ENCODE measurements around the gene SLC25A45. TPM values are rescaled to one million over a fixed set of nuclear protein-coding genes. Genes with fewer than 3 reads are reported as not detected.

Gene SLC25A45
- total RNA-seq, 1 experiment from 2014 or later: 8.5 TPM

- peaks cover 95% of the 10 kb centered on the region for H3K36me3 Mint-ChIP-seq (ENCODE audit: insufficient read depth, unreplicated experiment)
- CTCF ChIA-PET: no interaction called here
- Histone ChIP-seq H3K4me1 (peaks cover 20% of the 10 kb centered on the region), H3K9me3 (no peaks in the 10 kb centered on the region), H3K36me3 (ENCODE audit: control insufficient read depth, insufficient read depth, low read length) (peaks cover 9% of the 10 kb centered on the region), H3K4me3 (ENCODE audit: low read depth, low read length) (no peak overlapping the region), H3K27me3 (replicated peaks; ENCODE audit: control insufficient read depth, insufficient read depth, low read length) (no peaks in the 10 kb centered on the region)
- no TSS peak for BruUV-seq (replicated peaks)
- peak overlapping the region; percentile 92 for H3K4me3 Mint-ChIP-seq (ENCODE audit: unreplicated experiment)
- no peaks in the 10 kb centered on the region for H3K9me3 Mint-ChIP-seq (ENCODE audit: unreplicated experiment)
- DNase-seq: no peak
- peak overlapping the region; percentile 95 for H3K27ac Mint-ChIP-seq (ENCODE audit: unreplicated experiment)
- intact Hi-C loops (cut with micrococcal nuclease; ENCODE audit: unreplicated experiment): no loop called here
- peaks cover 66% of the 10 kb centered on the region for H3K4me1 Mint-ChIP-seq (ENCODE audit: low read depth, unreplicated experiment)
- POLR2A ChIA-PET: interaction anchor here (0.6 to 1.1 kb wide), 3 partner anchors 9 to 75 kb away, joined by 3 to 4 read pairs (median 3); no protein-coding TSS in a partner anchor
- TF ChIP-seq CTCF (IDR thresholded peaks at IDR 0.05; ENCODE audit: insufficient read depth in 1 of 2, low read depth in 1 of 2, low read length in 1 of 2, severe bottlenecking in 1 of 2, unreplicated experiment in 1 of 2): no peak
- no peaks in the 10 kb centered on the region for H3K27me3 Mint-ChIP-seq (ENCODE audit: insufficient read depth, unreplicated experiment)
Observed at GRCh38 chr11:65428578-65429067, 46.2 kb upstream of the SLC25A45 start.

- H3K4me1 Mint-ChIP-seq (ENCODE audit: low read depth, unreplicated experiment): peaks cover 69% of the 10 kb centered on the region
- H3K27me3 Mint-ChIP-seq (ENCODE audit: insufficient read depth, unreplicated experiment): peaks cover under 1% of the 10 kb centered on the region
- ChIA-PET CTCF (no interaction called here), POLR2A (interaction anchor here (0.5 to 5.7 kb wide), 3 partner anchors 71 to 143 kb away, joined by 3 to 113 read pairs (median 3); partner anchors contain the start of genes MALAT1 and ZNRD2)
- intact Hi-C loops (cut with micrococcal nuclease; ENCODE audit: unreplicated experiment): no loop called here
- peak overlapping the region; percentile 92 for H3K4me3 Mint-ChIP-seq (ENCODE audit: unreplicated experiment)
- H3K9me3 Mint-ChIP-seq (ENCODE audit: unreplicated experiment): no peaks in the 10 kb centered on the region
- peaks cover 9% of the 10 kb centered on the region for H3K36me3 ChIP-seq (ENCODE audit: control insufficient read depth, insufficient read depth, low read length)
- DNase-seq: no peak
- BruUV-seq (replicated peaks): no TSS peak
- peaks cover 97% of the 10 kb centered on the region for H3K36me3 Mint-ChIP-seq (ENCODE audit: insufficient read depth, unreplicated experiment)
- no peak for TF ChIP-seq CTCF (IDR thresholded peaks at IDR 0.05; ENCODE audit: insufficient read depth in 1 of 2, low read depth in 1 of 2, low read length in 1 of 2, severe bottlenecking in 1 of 2, unreplicated experiment in 1 of 2)
- H3K4me1 ChIP-seq: peaks cover 20% of the 10 kb centered on the region
- peak overlapping the region; percentile 95 for H3K27ac Mint-ChIP-seq (ENCODE audit: unreplicated experiment)
- no peaks in the 10 kb centered on the region for H3K27me3 ChIP-seq (replicated peaks; ENCODE audit: control insufficient read depth, insufficient read depth, low read length)
- H3K9me3 ChIP-seq: no peaks in the 10 kb centered on the region
- no peak overlapping the region for H3K4me3 ChIP-seq (ENCODE audit: low read depth, low read length)
Observed at GRCh38 chr11:65427691-65428577, 45.5 kb upstream of the SLC25A45 start.

GRCh38 chr11:65426839-65427690 lies 44.6 kb upstream of the SLC25A45 start:
- ChIA-PET POLR2A (interaction anchor here (0.5 to 5.7 kb wide), 4 partner anchors 62 to 143 kb away, joined by 3 to 113 read pairs (median 3); partner anchors contain the start of genes MALAT1 and ZNRD2), CTCF (no interaction called here)
- Mint-ChIP-seq H3K27ac (ENCODE audit: unreplicated experiment) (peak overlapping the region; percentile 95), H3K4me3 (ENCODE audit: unreplicated experiment) (peak overlapping the region; percentile 92), H3K9me3 (ENCODE audit: unreplicated experiment) (no peaks in the 10 kb centered on the region), H3K27me3 (ENCODE audit: insufficient read depth, unreplicated experiment) (peaks cover 5% of the 10 kb centered on the region), H3K36me3 (ENCODE audit: insufficient read depth, unreplicated experiment) (peaks cover 97% of the 10 kb centered on the region), H3K4me1 (ENCODE audit: low read depth, unreplicated experiment) (peaks cover 69% of the 10 kb centered on the region)
- no peak for TF ChIP-seq CTCF (IDR thresholded peaks at IDR 0.05; ENCODE audit: insufficient read depth in 1 of 2, low read depth in 1 of 2, low read length in 1 of 2, severe bottlenecking in 1 of 2, unreplicated experiment in 1 of 2)
- Histone ChIP-seq H3K9me3 (no peaks in the 10 kb centered on the region), H3K36me3 (ENCODE audit: control insufficient read depth, insufficient read depth, low read length) (peaks cover 9% of the 10 kb centered on the region), H3K27me3 (replicated peaks; ENCODE audit: control insufficient read depth, insufficient read depth, low read length) (no peaks in the 10 kb centered on the region), H3K4me3 (ENCODE audit: low read depth, low read length) (no peak overlapping the region; the same call in 1 of the 2 replicates), H3K4me1 (peaks cover 20% of the 10 kb centered on the region)
- DNase-seq: no peak
- intact Hi-C loops (cut with micrococcal nuclease; ENCODE audit: unreplicated experiment): no loop called here
- BruUV-seq (replicated peaks): no TSS peak
